GM18498 (cell line): ENCODE measurements around the gene GALK2.
"Not testable (repeated sequence)": the region's sequence is repeated elsewhere in the genome, so short reads cannot be mapped to it uniquely, and the experiment has no call there.

Experiments
- ATAC-seq: cut with Tn5 transposase; IDR thresholded peaks from one replicate; pipeline ENCODE4 v1.9.1; 2021; ENCODE audit warnings: mild to moderate bottlenecking, moderate library complexity; ENCODE audit not compliant: unreplicated experiment

GALK2 gene

DNA sequence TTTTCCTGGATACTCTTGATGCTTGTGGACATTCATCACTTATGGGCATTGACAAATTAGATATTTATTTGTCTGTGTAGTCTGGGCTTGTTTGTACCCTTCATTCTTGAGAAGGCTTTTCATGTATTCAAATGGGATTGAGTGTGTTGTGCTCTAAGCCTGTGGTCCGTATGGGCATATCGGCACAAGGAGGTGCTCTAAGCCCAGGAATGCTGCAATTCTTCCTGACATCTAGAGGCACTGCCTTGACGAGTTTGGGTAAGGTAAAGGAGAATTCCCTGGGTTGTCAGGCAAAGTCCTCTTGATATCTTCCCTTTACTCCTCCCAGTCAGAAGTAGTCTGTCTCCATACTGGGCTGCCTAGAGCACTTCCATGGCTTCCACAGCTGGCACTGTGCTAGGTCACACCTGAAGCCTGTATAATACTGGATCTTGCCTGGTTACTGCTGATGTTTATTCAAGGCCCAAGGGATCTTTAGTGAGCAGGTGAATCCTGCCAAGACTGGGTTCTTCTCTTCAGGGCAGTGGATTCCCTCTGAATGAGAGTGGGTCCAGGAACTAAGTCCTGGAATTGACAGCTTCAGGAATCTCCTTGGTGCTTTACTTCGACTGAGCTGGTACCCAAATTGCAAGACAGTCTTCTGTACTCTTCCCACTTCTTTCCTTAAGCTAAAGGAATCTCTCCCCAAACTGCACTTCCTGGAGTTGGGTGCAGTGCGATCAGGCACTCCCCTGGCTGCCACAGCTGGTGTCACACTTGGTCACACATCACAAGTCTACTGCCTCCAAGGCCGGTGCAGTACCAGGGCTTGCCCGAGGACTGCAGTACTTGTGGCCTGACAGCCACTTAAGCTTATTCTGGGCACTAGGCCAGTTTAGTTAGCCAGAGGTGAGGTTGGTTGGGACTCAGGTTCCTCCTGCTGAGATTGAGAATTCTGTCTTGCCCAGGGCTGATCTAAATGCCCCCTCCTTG lies 46.0 kb downstream of the GALK2 start:
- peak; percentile 100 for ATAC-seq

DNA sequence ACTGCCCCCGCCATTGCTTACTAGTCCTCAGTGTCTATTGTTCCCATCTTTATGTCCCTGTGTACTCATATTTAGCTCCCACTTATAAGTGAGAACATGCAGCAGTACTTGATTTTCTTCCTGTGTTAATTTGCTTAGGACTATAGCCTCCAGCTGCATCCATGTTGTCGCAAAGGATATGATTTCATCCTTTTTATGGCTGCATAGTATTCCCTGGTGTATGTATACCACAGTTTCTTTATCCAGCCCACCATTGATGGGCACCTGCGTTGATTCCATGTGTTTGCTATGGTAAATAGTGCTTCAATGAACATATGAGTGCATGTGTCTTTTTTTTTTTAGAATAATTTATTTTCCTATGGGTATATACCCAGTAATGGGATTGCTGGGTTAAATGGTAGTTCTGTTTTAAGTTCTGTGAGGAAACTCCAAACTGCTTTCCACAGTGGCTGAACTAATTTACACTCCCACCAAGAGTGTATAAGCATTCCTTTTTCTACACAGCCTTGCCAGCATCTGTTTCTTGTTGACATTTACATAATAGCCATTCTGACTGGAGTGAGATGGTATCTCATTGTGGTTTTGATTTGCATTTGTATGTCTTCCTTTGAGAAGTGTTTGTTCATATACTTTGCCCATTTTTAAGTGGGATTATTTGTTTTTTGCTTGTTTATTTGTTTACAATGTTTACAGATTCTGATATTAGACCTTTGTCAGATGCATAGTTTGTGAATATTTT lies 53.7 kb downstream of the GALK2 start:
- no peak for ATAC-seq

DNA sequence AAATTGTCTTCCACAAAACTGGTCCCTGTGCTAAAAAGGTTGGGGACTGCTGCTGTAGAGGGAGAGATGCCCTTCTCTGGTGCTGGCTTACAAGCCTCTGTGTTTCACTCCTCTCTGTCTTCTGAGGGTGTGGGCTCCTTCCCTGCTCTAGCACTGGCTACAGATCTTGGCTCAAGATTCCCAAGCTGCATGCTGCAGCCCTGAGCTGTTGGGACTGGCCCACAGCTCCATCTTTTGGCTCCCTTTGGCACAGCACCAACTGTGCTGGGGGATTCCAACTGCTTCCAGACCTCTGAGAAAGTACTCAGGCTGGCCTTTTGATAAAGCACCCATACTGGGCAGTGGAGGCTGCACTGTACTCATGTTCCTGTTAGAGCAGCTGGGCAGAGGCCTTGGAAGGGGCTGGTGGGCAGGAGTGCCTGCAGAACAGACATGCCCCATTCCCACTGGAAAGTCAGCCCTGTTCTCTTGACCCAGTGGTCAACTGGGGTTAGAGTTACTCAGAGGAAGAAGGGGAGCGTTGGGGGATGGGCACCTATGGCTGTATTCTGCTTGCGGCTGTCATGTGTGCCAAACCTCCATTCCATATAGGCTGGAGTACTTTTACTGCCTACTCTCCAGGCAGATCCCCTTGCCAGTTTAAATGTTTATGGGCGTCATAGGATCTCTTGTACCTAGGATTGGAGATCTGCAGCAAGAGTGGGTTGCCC lies 55.7 kb downstream of the GALK2 start:
- ATAC-seq: no peak

DNA sequence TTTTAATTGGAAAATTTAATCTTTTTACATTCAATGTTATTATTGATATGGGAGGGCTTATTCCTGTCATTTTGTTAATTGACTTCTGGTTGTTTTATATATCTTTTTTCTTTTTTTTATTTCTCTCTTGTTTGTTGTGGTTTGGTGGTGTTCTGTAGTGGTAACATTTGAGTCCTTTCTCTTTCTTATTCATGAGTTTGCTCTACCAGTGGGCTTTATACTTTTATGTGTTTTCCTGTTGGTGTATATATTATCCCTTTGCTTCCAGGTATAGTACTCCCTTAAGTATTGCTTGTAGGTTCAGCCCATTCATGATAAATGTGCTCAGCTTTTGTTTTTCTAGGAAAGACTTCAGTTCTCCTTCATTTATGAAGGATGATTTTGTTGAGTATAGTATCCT lies 57.6 kb downstream of the GALK2 start:
- no peak for ATAC-seq

DNA sequence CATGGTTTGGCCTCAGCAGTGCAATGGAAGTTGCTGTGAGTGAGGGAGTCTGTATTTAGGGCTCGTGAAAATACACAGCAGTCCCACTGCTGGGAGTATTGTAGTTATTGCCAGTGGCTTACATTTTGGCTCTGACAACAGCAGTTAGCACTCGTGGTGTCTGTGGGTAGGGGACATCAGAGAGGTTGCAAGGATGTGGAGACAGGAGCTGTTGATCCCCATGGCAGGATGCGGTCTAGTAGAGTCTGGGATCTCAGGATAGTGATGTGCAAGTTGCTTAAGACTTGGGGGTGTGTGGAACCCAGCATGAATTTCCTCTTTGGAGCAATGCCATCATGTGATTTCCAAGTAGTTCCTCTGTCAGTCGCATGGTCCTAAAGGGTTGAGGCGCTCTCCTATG lies 59.9 kb downstream of the GALK2 start:
- no peak for ATAC-seq

DNA sequence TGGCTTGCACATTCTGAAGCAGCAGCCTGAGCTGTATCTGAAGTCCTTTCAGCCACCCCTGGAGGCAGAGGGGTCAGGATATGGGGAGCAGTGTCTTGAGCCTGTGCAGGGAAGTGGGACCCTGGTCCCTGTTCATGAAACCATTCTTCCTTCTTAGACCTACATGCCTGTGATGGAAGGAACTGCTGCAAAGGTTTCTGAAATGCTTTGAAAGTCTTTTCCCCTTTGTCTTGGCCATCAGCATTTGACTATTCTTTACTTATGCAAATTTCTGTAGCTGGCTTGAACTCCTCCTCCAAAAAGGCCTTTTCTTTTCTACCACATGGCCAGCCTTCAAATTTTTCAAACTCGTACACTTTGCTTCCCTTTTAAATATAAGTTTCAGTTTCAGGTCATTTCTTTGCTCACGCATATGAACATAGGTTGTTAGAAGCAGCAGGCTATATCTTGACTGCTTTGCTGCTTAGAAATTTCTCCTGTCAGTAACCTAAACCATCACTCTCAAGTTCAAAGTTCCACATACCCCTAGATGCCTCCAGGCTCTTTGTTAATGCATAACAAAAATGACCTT lies 62.3 kb downstream of the GALK2 start:
- ATAC-seq: no peak

DNA sequence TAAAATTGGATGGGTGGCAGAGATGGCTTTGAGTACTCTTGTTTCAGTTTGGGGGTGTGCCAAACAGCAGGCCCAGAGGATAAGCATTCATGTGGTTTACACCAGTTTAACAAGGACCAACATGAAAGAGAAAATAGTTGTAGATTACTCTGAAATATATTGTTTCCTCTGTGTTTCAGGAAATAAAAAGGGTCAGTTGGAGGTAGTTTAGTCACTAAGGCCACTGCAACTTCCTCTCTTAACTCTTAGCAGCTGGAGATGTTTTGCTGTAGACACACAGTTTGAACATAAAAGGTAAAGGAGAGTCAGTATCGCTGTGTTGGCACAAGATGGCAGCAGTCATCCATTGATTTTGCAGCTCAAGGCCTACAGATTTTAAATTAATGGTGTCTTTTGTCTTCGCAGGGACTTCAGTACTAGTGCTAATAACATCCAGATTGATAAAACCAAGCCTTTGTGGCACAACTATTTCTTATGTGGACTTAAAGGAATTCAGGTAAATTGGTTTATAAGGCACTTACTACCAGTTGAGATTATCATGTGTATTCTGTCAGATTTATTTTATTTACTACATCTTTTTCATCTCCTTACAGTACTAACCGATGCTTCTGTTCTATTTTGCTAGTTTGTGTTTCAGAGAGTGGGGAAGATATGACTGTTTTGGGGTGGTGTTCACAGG lies 65.5 kb downstream of the GALK2 start:
- ATAC-seq: peak; percentile 94

DNA sequence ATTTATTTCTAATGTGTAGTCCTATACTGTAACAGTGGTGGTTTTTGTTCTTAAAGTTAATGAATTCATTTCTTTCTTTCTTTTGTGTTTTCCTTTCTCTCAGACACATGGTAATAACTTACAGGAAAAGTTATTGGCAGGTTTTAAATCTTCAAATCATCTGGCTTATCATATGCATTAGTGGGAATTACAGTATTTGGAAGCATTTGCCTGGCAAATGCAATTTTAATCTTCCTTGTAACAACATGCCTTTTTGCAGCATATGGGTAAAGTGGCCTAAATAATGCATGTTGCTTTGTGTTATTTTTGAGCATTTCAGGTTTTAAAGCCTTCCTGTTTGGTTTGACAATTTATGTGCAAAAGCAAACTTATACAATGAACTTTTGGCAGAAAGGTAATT lies 66.8 kb downstream of the GALK2 start:
- ATAC-seq: no peak

DNA sequence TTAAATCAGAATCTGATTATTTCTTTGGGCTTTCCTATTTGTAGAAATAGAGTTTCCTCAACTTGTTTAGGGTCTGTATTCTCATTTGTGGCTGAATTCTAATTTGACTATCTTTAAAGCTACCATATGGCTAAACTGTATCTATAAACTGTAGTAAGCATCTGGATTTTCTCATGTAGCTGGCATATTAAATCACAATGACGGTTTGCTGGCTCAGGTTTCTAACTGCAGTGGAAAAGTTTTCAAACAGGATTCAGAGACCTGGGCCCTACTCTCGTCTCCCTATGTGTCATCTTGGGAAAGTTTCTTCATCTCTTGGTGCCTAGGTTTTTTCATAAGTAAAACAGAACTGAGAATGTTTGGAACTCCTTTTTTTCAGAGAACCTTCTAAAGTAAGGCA lies 68.3 kb downstream of the GALK2 start:
- no peak for ATAC-seq

DNA sequence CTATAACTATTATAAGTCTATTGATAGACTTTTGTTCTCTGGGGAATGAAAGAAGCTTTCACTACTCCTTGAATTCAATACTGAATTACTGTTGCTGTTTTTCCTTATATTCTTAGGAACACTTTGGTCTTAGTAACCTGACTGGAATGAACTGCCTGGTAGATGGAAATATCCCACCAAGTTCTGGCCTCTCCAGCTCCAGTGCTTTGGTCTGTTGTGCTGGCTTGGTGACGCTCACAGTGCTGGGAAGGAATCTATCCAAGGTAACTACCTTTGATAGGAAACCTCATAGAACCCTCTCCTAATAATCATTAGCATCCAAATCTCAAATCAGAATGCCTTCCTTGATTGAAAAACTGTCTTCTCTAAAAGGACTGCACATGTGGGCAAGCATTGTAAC lies 69.1 kb downstream of the GALK2 start:
- ATAC-seq: no peak

DNA sequence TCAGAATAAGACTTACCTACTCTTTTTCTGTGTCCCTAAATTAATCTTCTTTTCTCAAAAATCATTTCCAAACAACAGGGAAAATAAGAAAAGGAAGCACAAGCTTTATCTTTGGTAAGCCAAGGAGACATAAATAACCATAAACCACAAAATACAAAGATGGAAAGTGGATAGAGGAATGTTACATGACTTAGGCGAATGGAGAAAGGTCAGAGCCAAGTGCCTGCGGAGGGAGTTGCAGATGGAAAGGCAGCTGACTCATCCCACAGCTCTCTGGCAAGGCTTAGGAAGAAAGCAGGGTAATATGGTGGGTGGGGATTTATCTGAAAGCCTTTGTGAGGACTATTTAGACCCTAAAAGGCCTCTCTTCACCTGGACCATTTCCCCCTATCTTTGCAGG lies 72.8 kb downstream of the GALK2 start:
- no peak for ATAC-seq

DNA sequence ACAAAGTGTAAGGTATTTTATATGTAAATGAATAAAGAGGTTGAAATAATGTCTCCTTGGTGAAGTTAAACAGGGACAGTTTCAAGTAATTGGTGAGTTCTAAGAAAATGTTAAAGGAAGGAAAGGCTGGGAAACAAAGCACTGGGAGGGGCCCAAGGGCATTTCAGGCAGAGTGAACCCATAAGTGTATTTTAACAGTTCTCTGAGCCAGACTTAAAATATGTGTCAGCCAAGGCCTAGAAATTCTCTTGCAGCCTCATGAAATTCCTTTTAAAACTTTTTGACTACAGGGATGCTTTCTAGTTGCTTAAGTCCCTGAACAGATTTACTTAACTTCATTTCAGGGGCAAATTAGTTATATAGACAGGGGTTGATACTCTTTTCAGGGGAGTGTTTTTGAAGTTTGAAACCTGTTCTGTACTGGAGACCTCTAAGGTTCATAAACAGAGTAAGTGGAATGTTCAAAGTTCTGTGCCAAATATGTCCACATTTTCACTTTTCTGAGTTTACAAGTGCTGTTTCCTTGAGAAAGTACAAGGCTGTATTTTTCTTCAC lies 77.6 kb downstream of the GALK2 start:
- no peak for ATAC-seq

DNA sequence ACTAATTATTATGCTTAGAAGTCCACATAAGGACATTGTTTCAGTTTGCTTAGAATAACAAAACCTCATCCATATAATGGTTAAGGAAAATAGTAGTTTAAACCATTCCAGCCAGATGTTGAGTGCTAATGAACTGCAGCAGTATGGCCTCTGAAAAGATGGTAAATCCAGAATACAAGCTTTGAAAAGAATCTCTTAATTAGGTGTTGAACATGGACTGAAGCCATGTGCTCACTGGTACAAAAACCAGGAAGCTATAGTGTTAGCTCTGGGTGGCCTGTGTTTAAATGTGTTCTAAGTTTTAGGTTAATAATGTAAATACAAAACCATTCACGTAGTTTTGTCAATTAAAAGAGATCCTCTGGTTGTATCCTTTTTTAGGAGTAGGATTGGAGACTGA lies 78.2 kb downstream of the GALK2 start:
- ATAC-seq: no peak

DNA sequence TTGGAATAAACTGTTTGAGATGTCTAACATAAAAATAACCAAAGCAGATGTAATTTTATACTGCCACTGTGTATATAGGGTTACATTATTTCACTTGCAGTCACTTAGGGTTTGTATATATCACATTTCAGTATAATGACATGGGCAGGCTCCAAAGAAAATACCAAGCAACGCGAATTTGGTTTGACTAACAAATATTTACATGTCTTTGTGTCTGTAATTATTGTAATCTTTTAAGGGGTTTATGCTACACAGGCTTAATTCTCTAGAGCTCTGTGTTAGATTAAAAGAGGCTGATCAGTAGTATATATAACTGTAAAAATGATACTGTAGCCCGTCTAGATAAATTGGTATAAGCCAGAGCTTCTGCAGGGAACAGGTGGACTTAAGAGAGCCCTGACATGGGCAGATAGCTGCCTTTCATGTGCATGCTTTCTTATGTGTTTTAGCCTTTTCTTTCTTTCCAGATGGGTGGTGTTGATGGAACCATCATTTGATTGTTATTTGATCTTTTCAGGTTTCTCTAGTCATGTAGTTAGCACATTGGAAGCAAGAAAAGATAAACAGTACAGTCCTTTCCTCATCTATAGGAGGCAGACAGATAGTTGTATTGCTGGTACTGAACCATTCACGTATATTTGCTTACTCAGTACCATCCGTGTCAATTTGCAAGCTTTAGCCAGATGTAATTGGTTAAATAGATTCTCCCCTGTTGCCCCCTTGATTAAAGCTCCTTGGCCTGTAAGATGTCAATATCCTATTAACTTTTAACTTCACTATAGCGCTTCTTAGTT lies 86.1 kb downstream of the GALK2 start:
- ATAC-seq: no peak

DNA sequence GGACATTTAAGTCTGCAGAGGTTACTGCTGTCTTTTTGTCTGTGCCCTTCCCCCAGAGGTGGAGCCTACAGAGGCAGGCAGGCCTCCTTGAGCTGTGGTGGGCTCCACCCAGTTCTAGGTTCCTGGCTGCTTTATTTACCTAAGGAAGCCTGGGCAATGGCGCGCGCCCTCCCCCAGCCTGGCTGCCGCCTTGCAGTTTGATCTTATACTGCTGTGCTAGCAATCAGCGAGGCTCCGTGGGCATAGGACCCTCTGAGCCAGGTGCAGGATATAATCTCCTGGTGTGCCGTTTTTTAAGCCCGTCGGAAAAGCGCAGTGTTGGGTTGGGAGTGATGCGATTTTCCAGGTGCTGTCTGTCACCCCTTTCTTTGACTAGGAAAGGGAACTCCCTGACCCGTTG lies 95.1 kb downstream of the GALK2 start:
- ATAC-seq: not testable (repeated sequence)

DNA sequence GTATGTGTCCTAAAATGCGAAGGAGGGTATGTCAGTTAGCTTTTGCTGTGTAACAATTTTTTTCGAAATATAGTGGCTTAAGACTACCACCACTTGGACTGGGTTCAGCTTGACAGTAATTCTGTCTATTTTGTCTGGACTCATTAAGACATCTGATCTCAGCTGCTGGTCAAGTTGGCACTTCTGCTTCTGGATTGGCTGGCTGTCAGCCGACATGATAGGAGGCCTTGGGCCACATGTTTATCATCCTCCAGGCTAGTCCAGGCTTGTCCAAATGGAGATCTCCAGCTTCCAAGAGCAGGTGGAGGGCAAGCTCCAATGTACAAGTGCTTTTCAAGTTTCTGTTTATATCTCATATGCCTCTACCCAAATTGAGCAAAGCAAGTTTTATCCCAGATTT lies 95.9 kb downstream of the GALK2 start:
- no peak for ATAC-seq

DNA sequence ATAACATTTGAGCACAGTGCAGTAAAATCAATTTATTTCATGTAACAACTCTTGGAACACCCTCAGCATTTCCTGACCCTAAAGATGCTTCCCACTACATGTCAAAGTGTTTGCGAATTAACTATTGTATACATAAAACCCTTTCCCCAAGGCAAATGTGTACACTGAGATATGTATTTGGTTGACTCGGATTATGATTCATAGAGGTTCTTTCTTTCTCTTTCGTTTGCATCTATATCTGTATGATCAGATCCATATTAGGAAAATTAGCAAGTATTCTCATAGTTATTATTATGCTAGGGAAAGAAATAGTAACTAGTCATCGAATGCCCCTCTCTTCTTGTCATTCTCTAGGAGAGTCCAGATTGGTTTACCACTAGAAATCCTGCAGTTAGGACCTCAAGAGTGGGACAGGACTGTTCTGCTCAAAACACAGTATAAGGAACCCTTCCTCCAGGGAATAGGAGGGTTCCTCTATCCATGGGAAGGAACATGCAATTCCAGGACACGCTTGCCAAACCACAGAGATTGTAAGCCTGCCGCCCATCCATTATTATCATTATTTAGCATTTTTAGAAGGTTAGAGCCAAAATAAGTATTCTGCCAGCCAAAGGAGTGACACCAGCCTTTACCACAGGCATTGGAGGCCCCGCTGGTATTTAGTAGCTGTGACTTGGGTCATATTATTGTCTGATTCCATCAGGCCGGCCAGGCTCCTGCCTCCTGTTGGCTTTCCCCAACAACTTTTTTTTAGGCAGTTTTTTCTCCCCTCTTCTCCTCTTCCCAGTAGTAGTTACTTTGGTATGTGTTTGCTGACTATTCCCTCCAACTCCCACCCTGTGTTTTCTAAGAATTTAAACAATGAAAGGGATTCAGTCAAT lies 100.7 kb downstream of the GALK2 start:
- ATAC-seq: no peak

DNA sequence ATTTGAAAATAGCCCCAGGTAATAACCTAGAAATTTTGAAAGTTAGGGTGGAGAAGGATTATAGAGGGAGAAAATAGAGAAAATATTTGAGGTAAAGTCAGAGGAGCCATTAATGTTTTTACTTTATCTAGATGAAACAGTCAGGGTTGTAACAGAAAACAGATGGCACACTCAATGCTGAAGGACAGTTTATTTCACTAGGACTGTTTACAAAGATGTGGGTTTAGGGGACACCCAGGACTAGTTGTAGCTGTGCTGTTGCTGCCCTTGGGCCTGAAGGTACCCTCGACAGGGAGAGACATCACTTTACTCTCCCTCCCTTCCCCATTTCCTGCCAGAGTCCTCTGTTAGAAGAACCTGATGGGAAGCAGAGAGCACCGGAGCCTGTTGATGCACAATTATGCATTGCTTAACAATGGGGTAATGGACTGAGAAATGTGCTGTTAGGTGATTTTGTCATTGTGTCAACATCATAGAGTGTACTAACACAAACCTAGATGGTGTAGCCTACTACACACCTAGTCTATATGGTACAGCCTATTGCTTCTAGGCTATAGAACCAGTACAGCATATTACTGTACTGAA lies 103.8 kb downstream of the GALK2 start:
- ATAC-seq: no peak
